DOHH2 (cell line): ENCODE data around the gene CYS1.

Source experiments
- H3F3A ChIP-seq: fragments of 200-600 bp; sonication (generic), shearing (Covaris generic); 2 replicates; pipeline ENCODE4 v1.6.0; 2016; ENCODE audit warnings: antibody characterized with exemption, mild to moderate bottlenecking; ENCODE audit not compliant: control insufficient read depth, insufficient read depth
- H3K27ac ChIP-seq: fragments of 200-600 bp; sonication (generic); 2 replicates; pipeline ENCODE4 v1.5.1; 2014; ENCODE audit warnings: low read depth, mild to moderate bottlenecking, low read length, moderate library complexity
- H3K27me3 ChIP-seq: fragments of 200-600 bp; sonication (generic); 2 replicates; pipeline ENCODE4 v1.6.1; 2014; ENCODE audit warnings: mild to moderate bottlenecking, low read length, mixed read lengths; ENCODE audit not compliant: control insufficient read depth
- H3K36me3 ChIP-seq: fragments of 200-600 bp; sonication (generic); 2 replicates; pipeline ENCODE4 v1.6.1; 2014; ENCODE audit warnings: mild to moderate bottlenecking, low read length, moderate library complexity, mixed read lengths; ENCODE audit not compliant: control insufficient read depth
- H3K4me1 ChIP-seq: fragments of 200-600 bp; sonication (generic); 2 replicates; pipeline ENCODE4 v1.6.1; 2014; ENCODE audit warnings: mild to moderate bottlenecking, low read length, mixed read lengths; ENCODE audit not compliant: control insufficient read depth
- H3K4me2 ChIP-seq: fragments of 200-600 bp; sonication (generic); 2 replicates; pipeline ENCODE4 v1.6.0; 2014; ENCODE audit warnings: mild to moderate bottlenecking, low read length, moderate library complexity
- H3K4me3 ChIP-seq: fragments of 200-600 bp; sonication (generic); 2 replicates; pipeline ENCODE4 v1.5.1; 2014; ENCODE audit warnings: mild to moderate bottlenecking, low read length, mixed read lengths
- H3K79me2 ChIP-seq: fragments of 200-600 bp; sonication (generic); 2 replicates; pipeline ENCODE4 v1.6.1; 2014; ENCODE audit warnings: mild to moderate bottlenecking, low read length, mixed read lengths; ENCODE audit not compliant: control insufficient read depth
- H3K9me2 ChIP-seq: fragments of 200-600 bp; sonication (generic); replicated peaks from 2 replicates; pipeline ENCODE4 v1.6.1; 2014; ENCODE audit warnings: mild to moderate bottlenecking, low read length, mixed read lengths; ENCODE audit not compliant: control insufficient read depth
- H3K9me3 ChIP-seq: fragments of 200-600 bp; sonication (generic); 2 replicates; pipeline ENCODE4 v1.6.1; 2014; ENCODE audit warnings: antibody characterized with exemption, low read length, mixed read lengths; ENCODE audit not compliant: control insufficient read depth, insufficient read depth
- H4K20me1 ChIP-seq: fragments of 200-600 bp; sonication (generic); 2 replicates; pipeline ENCODE4 v1.6.0; 2014; ENCODE audit warnings: low read depth, mild to moderate bottlenecking, antibody characterized with exemption, low read length, moderate library complexity; ENCODE audit not compliant: control insufficient read depth, insufficient read depth
- EZH2phosphoT487 ChIP-seq: fragments of 200-600 bp; sonication (generic); IDR thresholded peaks from 2 replicates; pipeline ENCODE4 v1.6.1; 2017; ENCODE audit warnings: borderline replicate concordance, mild to moderate bottlenecking, antibody characterized with exemption, low read length, moderate library complexity, mixed read lengths
- TF ChIP-seq, protein P1 (sequence below): fragments of 200-600 bp; sonication (generic); IDR thresholded peaks from one replicate; pipeline ENCODE4 v1.5.1; 2014; ENCODE audit warnings: antibody characterized with exemption, mild to moderate bottlenecking, low read depth, low read length; ENCODE audit not compliant: poor library complexity, severe bottlenecking

Gene CYS1

DNA sequence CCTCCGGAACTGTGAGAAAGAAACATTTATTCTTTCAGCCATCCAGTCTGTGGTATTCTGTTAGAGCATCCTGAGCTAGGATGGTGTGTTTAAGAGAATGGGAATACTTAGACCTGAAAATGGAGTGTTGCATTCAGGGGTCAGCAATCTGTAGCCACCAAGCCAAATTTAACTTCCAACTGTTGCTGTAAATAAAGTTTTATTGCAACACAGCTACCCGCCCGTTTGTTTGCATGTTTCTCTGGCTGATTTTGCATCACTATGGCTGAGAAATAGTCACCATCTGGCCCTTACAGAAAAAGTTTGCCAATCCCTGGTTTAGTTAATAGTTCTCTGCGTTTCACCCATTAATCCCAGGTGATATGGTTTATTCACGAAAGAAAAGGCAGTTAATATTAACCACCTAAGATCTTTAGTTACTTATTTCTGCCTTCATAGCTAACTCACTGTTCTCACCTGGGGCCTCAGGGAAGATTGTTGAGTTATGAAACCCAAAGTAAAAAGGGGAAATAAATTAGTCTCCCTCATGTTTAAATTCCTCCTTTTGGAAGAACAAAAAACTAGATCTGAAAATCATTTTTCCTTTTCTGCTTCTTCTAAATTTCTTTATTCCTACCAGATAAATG is 9.5 kb upstream of the CYS1 start:
- Histone ChIP-seq H4K20me1 (no peaks in the 10 kb centered on the region), H3K9me2 (no peaks in the 10 kb centered on the region), H3K79me2 (no peaks in the 10 kb centered on the region), H3K9me3 (peaks cover 9% of the 10 kb centered on the region), H3K4me3 (peak overlapping the region; percentile 15; the same call in 1 of the 2 replicates), H3K27me3 (no peaks in the 10 kb centered on the region), H3K4me2 (peak overlapping the region; percentile 73), H3F3A (peaks cover 23% of the 10 kb centered on the region), H3K4me1 (peaks cover 66% of the 10 kb centered on the region), H3K36me3 (0 out of 2 replicates have a peak, but pooled peaks cover 4% of the 10 kb centered on the region), H3K27ac (peak overlapping the region; percentile 78)
- TF ChIP-seq, protein P1, sequence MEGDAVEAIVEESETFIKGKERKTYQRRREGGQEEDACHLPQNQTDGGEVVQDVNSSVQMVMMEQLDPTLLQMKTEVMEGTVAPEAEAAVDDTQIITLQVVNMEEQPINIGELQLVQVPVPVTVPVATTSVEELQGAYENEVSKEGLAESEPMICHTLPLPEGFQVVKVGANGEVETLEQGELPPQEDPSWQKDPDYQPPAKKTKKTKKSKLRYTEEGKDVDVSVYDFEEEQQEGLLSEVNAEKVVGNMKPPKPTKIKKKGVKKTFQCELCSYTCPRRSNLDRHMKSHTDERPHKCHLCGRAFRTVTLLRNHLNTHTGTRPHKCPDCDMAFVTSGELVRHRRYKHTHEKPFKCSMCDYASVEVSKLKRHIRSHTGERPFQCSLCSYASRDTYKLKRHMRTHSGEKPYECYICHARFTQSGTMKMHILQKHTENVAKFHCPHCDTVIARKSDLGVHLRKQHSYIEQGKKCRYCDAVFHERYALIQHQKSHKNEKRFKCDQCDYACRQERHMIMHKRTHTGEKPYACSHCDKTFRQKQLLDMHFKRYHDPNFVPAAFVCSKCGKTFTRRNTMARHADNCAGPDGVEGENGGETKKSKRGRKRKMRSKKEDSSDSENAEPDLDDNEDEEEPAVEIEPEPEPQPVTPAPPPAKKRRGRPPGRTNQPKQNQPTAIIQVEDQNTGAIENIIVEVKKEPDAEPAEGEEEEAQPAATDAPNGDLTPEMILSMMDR, result no peak
- TF ChIP-seq EZH2phosphoT487, result no peak

DNA sequence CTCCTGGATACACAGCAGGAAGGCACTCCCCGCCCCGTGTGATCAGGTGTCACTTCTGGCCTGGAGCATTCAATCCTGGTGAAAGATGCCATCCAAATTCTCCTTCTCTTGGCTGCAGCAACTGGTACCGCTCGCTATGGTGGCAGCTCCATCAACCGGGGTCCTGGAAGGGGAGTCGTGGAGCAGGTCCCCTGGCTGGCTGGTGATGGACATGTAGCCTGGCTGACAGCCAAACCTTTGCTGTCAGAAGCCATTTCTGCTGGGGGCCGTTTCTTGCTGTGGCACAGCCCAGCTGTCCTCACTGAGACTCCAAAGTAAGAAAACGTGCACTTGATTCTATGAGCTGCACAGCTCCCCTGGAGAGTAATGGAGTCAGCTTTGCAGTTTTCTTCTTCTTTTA is 7.1 kb upstream of the CYS1 start:
- no peaks in the 10 kb centered on the region for H3K27me3 ChIP-seq
- no peaks in the 10 kb centered on the region for H4K20me1 ChIP-seq
- no peak overlapping the region for H3K4me3 ChIP-seq
- peaks cover 37% of the 10 kb centered on the region for H3F3A ChIP-seq
- H3K9me2 ChIP-seq, result no peaks in the 10 kb centered on the region
- peak overlapping the region; percentile 20; the same call in 1 of the 2 replicates for H3K27ac ChIP-seq
- peak overlapping the region; percentile 12; the same call in 1 of the 2 replicates for H3K4me2 ChIP-seq
- H3K9me3 ChIP-seq, result peaks cover 5% of the 10 kb centered on the region
- H3K4me1 ChIP-seq, result peaks cover 89% of the 10 kb centered on the region
- 0 out of 2 replicates have a peak, but pooled peaks cover under 1% of the 10 kb centered on the region for H3K36me3 ChIP-seq
- TF ChIP-seq, protein P1, result no peak
- no peak for TF ChIP-seq EZH2phosphoT487
- H3K79me2 ChIP-seq, result no peaks in the 10 kb centered on the region

DNA sequence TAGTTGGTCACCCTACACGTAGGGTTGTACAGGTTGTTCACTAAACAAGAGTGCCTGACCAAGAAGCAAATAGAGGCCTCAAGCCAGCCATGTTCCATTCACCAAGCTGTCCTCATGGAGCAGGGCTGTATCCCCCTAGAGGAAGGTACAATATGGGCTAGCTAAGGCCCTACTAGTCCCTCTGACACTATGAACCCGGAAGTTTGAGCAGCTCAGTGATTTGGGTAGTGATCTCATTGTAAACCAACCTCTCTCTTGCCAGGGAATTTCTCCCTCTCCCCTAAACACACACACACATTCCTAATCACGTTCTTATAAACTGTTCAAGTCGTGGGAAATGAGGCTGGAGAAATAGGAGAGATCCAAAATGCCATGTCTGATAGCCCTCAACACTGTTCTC is 6.7 kb upstream of the CYS1 start:
- H3K9me2 ChIP-seq, result no peaks in the 10 kb centered on the region
- H3F3A ChIP-seq, result peaks cover 41% of the 10 kb centered on the region
- no peaks in the 10 kb centered on the region for H3K27me3 ChIP-seq
- H3K4me2 ChIP-seq, result peak overlapping the region; percentile 12; the same call in 1 of the 2 replicates
- H3K27ac ChIP-seq, result peak overlapping the region; percentile 20; the same call in 1 of the 2 replicates
- H3K4me1 ChIP-seq, result peaks cover 93% of the 10 kb centered on the region
- no peaks in the 10 kb centered on the region for H3K36me3 ChIP-seq
- no peak overlapping the region for H3K4me3 ChIP-seq
- no peak for TF ChIP-seq EZH2phosphoT487
- TF ChIP-seq, protein P1, result peak; percentile 12
- no peaks in the 10 kb centered on the region for H4K20me1 ChIP-seq
- peaks cover under 1% of the 10 kb centered on the region; the same call in 1 of the 2 replicates for H3K9me3 ChIP-seq
- H3K79me2 ChIP-seq, result no peaks in the 10 kb centered on the region
